GM18907 (cell line): Measurements from ENCODE around the gene ANXA11.

Experiments used
- ATAC-seq: cut with Tn5 transposase; IDR thresholded peaks from one replicate; pipeline ENCODE4 v1.9.1; 2021; ENCODE audit warnings: mild to moderate bottlenecking, moderate library complexity; ENCODE audit not compliant: unreplicated experiment

ANXA11 gene

GRCh38 chr10:80118669-80119068, 86.7 kb downstream of the ANXA11 start:
- ATAC-seq = no peak

GRCh38 chr10:80110986-80111385, 94.4 kb downstream of the ANXA11 start:
- ATAC-seq = no peak

GRCh38 chr10:80108576-80109239, 96.6 kb downstream of the ANXA11 start:
- ATAC-seq = no peak

- peak; percentile 93 for ATAC-seq
These were observed 101.0 kb downstream of the ANXA11 start for GRCh38 chr10:80104066-80104926.
